NCI-H2029 treated with DMSO at 0.1 percent for 48 hours (cell line): ENCODE data around the gene EVC.
"Not testable (repeated sequence)": the region's sequence is repeated elsewhere in the genome, so short reads cannot be mapped to it uniquely, and the experiment has no call there.

Experiments
- DNase-seq: peaks from one replicate; lab custom pipeline; 2025; lab: John Stamatoyannopoulos, UW

Gene EVC

DNA sequence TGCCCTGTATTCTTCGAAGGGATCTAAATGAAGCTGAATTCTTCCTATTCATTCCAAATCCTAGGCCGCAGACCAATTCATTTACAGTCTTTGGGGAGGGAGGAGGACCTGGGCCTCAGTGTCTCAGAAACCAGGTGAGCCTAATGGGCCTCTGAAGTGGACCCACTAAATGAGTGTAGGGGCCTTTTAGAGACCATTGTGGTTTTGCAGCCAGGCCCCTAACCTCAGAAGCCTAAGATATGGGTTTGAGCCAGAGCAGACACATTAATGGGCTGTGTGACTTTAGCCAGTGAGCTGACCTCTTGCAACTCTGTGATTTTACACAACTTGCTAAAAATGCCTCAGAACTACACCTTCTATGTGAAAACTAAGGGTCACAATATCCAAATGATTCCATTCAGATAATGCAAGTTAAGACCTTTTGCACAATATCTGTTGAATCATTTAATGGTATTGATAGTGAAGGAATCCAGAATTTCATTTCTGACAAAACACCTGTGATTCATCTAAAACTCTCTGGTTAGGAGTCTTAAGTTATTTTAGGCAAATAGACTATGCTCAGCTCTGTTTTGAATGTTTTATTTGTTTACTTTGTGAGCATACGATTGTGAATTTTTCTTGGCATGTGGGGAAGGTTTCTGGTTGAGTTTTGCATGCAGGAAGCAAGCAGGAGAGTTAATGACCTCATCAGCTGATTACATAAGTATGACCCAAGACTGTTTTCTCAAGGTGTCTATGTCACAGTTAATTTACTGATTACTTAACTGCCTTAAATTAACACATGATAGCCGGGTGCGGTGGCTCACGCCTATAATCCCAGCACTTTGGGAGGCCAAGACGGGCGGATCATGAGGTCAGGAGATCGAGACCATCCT lies 75.0 kb downstream of the EVC start:
- DNase-seq = no peak

GRCh38 chr4:5787311-5787710 lies 76.3 kb downstream of the EVC start:
- DNase-seq = no peak

- DNase-seq = no peak
These were observed 77.1 kb downstream of the EVC start for GRCh38 chr4:5788144-5788543.

DNA sequence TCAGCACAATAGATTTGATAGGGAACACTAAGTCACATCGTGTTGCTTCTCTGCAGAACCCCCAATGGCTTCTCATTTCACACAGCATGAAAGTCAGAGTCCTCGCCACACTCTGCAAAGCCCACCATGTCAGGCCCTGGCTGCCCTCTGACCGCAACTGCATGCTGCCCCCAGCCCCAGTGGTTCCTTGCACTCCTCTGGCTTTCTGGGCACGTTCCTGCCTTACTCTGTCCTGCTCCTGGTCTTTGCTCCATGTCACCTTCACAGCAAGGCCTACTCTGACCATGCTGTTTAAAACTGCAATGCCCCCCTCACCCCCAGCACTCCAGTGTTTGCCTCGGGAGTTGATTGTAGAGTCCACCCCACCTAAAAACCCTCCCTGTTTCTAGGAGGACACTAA lies 78.1 kb downstream of the EVC start:
- DNase-seq = no peak

GRCh38 chr4:5790546-5790857 lies 79.5 kb downstream of the EVC start:
- DNase-seq = no peak

DNA sequence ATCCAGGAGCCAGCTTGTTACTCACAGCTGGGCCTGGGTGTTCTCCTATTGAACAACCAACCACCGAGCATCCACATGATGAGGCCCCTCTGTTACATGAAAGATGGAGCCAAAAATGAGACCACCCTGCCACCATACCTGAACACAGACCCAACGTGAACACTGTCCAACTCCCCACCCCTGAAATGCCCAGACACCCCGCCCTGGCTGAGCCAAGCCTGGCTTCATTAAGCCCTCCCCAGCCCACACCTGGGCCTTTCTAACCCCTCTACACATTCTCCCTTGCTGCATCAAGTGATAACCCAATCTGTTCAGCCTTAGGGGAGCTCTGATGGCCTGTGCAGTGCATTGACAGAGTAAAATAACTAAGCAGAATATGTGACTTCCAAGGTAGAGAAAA lies 80.7 kb downstream of the EVC start:
- no peak for DNase-seq

DNA sequence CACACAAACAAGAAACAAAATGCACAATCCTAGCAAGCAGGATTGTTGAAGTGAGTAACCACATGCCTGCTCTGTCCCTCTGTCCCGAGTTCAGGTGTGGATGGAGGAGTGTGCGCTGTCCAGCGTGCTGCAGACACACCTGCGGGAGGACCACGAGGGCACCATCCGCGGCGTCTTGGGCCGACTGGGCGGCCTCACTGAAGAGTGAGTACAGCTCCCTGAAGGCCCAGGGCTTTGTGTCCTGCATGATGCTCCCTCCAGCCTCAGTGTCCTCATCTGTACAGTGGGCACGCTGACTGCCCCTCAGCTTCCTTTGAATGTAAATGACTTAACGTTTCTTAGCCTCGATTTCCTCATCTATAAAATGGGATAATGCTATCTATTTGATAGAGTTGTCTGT lies 82.5 kb downstream of the EVC start:
- no peak for DNase-seq

DNA sequence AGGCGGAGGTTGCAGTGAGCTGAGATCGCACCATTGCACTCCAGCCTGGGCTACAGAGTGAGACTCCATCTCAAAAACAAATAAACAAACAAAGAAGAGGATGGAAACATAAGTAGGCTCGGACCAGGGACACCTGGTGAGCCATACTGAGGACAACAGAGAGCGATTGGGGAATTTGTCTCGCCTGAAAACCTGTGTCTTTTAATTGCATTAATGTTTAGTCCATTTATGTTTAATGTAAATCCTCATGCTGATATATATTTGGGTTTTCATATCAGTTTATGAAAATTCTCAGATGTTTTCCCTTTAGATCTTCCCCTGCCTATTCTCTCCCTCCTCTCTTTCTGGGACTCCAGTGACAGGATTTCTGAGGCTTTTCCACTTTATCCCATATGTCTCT lies 84.6 kb downstream of the EVC start:
- DNase-seq = no peak

- DNase-seq = no peak
These were observed 86.0 kb downstream of the EVC start for GRCh38 chr4:5796976-5797375.

DNA sequence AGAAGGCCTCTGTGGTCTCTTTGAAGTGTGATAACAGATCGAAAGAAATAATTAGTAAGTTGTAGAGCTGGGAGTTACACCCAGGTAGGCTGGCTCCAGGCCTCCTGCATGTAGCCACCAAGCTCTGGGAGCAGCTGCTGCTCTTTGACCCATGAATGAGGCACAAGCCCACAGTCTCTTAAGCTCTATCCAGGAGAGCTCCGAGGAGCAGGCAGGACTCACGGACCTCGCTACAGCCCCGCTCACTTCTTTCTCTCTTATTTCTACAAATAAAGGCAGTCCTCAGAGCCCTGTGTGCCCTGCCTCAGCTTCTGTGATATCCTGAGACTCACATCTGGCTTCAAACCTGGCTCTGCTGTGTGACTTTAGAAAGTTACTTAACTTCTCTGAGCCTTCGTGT lies 86.9 kb downstream of the EVC start:
- DNase-seq = no peak

DNA sequence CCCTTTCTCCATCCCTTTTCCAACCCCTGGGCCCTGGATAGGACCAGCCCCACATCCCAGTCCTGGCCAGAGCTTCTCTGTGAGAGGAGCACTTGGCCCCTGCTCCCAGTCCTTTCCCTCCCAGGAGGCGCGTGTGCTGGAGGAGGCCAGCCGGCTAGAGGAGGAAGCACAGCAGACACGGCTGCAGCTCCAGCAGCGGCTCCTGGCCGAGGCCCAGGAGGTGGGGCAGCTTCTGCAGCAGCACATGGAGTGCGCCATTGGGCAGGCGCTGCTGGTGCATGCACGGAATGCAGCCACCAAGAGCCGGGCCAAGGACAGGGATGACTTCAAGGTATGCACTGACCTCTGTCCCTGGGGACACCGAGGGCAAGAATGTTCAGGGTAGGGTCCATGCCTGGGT lies 87.5 kb downstream of the EVC start:
- DNase-seq = no peak

DNA sequence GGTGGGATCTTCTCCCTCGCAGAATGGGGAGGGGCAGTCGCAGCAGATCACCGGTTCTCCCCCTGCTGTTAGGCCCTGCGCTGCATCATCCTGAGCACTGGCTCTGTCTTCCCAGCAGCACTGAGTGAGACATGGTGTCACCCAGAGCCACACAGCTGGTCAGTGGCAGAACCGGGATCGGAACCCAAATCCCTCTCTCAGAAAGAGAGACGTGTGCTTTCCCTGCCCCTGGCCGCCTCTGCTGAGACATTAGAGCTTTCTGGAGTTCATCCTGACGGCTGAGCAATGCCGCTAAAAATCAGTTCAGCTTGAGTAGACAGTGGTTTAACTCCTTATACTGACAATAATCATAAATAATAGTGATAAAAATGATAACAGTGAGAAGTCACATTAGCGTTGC lies 87.9 kb downstream of the EVC start:
- no peak for DNase-seq

GRCh38 chr4:5799406-5799805 lies 88.4 kb downstream of the EVC start:
- DNase-seq = no peak

DNA sequence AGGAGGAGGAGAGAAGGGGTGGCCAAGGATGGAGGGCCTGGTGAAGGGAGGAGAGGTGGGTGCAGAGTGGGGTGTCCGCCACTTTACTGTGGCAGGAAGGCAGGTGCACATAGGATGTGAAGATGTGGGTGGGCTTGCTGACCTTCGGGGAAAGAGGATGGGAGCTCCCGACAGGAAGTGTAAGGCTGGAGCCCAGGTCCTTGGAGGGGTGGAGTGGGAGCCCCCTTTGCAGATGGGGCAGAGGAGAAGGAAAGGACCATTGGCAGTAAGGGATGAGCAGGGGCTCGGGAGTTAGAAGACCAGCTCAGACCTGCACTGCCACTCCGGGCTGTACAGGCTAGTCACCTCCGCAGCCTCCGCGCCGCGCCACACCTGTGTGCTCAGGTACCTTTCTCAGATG lies 89.5 kb downstream of the EVC start:
- no peak for DNase-seq

DNA sequence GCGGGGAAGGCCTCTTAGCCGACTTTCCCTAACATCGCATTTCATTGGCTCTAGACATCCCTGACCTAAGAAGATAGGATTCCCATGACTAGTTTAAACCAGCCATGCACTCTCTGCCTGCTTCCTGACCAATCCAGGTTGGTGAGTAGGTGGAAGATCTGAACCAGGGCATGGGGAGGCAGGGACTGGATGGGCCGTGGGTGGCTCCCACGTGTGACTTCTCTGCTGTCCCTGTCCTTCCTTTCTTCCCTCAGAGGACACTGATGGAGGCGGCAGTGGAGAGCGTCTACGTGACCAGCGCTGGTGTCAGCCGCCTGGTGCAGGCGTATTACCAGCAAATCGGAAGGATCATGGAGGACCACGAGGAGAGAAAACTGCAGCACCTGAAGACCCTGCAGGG lies 90.7 kb downstream of the EVC start:
- DNase-seq = no peak

DNA sequence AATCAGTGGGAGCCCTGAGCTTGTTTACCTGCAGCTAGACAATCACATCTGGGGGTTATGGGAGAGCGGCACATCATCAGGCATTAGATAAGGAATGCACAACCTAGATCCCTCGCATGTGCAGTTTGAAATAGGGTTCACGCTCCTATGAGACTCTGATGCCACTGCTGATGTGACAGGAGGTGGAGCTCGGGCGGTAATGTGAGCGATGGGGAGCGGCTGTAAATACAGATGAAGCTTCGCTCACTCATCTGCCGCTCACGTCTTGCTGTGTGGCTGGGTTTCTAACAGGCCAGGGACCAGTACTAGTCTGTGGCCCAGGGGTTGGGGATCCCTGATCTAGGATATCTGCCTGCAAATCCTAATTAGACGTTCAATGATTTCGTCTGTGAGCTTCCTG lies 91.6 kb downstream of the EVC start:
- DNase-seq = no peak

GRCh38 chr4:5804656-5805055 lies 93.7 kb downstream of the EVC start:
- DNase-seq = no peak

DNA sequence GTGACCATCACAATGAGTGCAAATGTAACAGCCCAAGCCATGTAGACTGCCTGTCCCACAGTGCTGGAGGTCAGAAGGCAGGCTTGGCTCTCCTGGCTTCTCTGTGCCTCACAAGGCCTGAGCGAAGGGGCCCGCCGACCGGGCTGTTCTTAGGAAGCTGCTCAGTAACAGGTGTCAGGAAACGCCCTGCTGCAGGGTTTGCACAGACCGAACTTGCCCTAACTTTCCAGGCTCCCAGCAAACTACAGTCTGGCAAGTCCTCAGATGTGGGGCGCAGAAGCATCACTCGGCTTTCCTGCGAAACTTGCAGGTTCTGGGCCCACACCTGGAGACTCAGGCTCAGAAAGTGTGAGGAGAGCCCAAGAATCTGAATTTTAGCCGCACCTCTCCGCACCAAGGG lies 94.3 kb downstream of the EVC start:
- DNase-seq = no peak

DNA sequence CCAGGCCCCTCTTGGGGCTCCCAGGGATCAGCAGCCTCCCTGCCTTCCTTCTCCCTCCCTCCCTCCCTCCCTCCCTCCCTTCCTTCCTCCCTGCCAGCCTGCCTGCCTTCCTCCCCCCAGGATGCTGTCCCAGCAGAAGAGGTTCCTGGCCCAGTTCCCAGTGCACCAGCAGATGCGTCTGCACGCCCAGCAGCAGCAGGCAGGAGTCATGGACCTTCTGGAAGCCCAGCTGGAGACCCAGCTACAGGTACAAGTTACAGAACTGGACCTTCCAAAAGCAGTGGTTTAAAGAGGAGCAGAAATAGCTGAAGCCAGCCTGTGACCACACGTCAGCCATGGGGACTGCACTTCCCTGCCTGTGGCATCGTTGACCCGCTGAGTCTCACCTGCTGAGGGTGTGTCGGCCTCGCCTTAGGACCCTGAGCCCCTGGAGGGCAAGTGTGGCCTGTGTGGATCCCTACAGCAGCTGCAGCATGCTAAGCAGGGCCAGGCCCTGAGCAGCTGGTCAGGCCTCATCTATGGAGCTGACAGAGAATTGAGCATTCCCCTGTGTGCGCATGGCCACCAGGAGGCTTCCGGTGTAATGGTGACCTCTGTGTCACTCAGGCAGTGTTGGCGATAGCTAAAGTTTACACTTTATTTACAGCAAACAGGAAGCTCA lies 97.2 kb downstream of the EVC start:
- DNase-seq = peak; percentile 35

GRCh38 chr4:5809216-5809776 lies 98.3 kb downstream of the EVC start:
- DNase-seq = no peak

- DNase-seq = no peak
These were observed 99.2 kb downstream of the EVC start for GRCh38 chr4:5810151-5810550.

DNA sequence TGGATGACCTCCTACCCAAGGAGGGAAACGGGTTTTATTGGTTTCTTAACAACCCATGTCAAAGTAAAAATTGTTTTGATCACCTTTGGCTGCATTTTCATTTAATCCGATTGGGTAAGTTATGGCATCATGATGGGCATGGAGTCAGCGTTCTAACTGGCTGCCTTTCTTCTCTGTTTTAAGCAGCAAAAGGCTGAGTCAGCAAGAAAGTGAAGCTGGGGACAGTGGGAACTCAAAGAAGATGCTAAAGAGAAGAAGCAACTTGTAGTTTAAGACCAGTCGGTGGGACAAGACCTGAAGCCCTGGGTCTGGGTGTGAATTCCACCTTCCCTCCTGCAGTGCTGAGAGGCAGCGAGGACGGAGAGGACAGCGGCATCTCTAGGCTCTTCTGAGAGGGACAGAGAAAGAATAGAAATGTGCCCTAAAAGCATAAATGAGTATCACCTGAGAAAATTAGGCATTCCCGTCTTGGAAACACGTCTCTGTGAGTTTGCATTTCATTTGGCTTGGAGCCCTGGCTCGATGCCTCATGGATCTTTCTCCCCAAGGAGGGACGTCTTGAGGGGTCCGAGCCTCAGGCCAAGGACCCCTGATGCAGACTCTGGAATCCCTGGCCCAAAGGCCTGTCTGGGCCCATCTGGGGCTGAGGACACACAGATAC lies 99.9 kb downstream of the EVC start:
- DNase-seq = no peak

DNA sequence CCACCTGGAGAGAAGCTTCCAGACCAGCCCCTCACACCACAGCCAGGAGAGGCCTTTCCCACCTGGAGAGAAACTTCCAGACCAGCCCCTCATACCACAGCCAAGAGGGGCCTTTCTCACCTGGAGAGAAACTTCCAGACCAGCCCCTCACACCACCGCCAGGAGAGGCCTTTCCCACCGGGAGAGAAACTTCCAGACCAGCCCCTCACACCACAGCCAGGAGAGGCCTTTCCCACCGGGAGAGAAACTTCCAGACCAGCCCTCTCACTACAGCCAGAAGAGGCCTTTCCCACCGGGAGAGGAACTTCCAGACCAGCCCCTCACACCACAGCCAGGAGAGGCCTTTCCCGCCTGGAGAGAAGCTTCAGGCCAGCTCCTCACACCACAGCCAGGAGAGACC lies 101.1 kb downstream of the EVC start:
- not testable (repeated sequence) for DNase-seq
